ENCODE data around the gene CD74. TPM values are rescaled to one million over a fixed set of nuclear protein-coding genes. Genes with fewer than 3 reads are reported as not detected.

CD74 gene
- total RNA-seq, 1 donor from 2014 or later: not detected

GRCh38 chr5:150391064-150391834 is 21.5 kb downstream of the CD74 start:
- Mint-ChIP-seq H3K36me3 (ENCODE audit: unreplicated experiment) (peaks cover 22% of the 10 kb centered on the region), H3K4me1 (ENCODE audit: unreplicated experiment) (no peaks in the 10 kb centered on the region), H3K4me3 (ENCODE audit: unreplicated experiment) (no peak overlapping the region), H3K9me3 (ENCODE audit: unreplicated experiment) (no peaks in the 10 kb centered on the region), H3K27ac (ENCODE audit: unreplicated experiment) (no peak overlapping the region), H3K27me3 (ENCODE audit: unreplicated experiment) (no peaks in the 10 kb centered on the region)
- TF ChIP-seq CTCF (IDR thresholded peaks at IDR 0.05): no peak
- DNase-seq (ENCODE audit: extremely low spot score, unreplicated experiment): no peak

- no peak for TF ChIP-seq CTCF (IDR thresholded peaks at IDR 0.05)
- Mint-ChIP-seq H3K27ac (ENCODE audit: unreplicated experiment) (no peak overlapping the region), H3K27me3 (ENCODE audit: unreplicated experiment) (no peaks in the 10 kb centered on the region), H3K4me1 (ENCODE audit: unreplicated experiment) (no peaks in the 10 kb centered on the region), H3K36me3 (ENCODE audit: unreplicated experiment) (peaks cover 13% of the 10 kb centered on the region), H3K4me3 (ENCODE audit: unreplicated experiment) (no peak overlapping the region), H3K9me3 (ENCODE audit: unreplicated experiment) (no peaks in the 10 kb centered on the region)
- DNase-seq (ENCODE audit: extremely low spot score, unreplicated experiment): no peak
Measured at GRCh38 chr5:150389531-150390266, 23.0 kb downstream of the CD74 start.

DNA sequence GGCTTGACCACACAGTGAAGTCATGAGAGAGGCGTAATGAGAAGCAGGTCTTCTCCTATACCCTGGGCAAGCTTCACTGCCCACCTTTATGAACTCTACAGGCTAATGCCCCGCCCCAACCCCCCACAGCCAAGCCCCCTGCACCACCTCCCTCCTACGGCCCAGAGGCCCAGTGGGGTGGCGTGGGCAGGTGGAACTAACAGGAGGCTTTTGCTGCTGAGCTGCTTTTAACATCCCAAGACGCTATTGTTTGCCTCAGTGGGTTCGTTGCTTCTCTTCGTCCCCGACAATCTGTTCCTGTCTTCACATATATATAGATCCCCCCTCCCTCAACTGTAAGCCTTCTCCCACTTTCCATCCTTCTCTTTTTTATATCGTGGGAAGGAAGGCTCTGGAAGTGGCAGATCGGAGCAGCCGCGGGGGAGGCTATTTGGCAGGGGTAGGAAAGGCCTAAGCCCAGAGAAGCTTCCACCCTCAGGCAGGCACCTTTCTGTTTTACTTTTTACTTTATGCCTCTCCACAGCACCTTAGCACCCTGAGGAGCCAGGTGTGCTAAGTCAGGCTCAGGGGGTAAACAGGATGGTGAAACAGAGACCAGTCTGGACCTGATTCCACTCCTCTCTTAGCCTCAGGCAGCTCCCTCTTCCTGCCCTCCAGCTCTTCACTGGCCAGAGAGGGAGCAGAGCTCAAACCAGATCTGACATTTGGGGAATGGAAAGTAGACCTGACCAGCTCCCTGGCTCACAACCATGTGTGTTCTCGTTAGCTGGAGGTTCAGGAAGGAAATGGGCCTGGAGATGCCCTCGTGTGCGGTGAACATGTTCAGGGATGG is 26.5 kb downstream of the CD74 start:
- Mint-ChIP-seq H3K36me3 (ENCODE audit: unreplicated experiment) (peaks cover 20% of the 10 kb centered on the region), H3K4me3 (ENCODE audit: unreplicated experiment) (no peak overlapping the region), H3K9me3 (ENCODE audit: unreplicated experiment) (no peaks in the 10 kb centered on the region), H3K27me3 (ENCODE audit: unreplicated experiment) (no peaks in the 10 kb centered on the region), H3K27ac (ENCODE audit: unreplicated experiment) (no peak overlapping the region), H3K4me1 (ENCODE audit: unreplicated experiment) (no peaks in the 10 kb centered on the region)
- no peak for DNase-seq (ENCODE audit: extremely low spot score, unreplicated experiment)
- TF ChIP-seq CTCF (IDR thresholded peaks at IDR 0.05): no peak

DNA sequence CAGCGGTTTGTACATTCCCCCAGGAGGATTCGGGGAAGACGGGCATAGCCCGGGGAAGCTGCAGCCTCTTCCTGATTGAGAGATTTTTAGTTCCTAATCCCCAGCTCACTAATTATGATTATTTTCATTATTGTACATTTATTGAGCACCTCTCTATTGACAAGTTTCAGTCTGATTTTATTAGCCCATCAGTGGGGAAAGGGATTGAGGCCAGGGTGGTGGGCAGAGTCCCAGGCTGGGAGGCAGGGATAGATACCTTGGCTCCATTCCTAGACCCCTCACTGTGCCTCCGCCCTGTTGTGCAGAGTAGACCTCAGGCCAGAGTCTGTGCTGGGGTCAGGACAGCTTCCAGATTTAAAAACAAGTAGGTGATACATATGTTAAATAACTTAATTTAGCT is 28.0 kb downstream of the CD74 start:
- no peak for DNase-seq (ENCODE audit: extremely low spot score, unreplicated experiment)
- Mint-ChIP-seq H3K27me3 (ENCODE audit: unreplicated experiment) (no peaks in the 10 kb centered on the region), H3K4me1 (ENCODE audit: unreplicated experiment) (no peaks in the 10 kb centered on the region), H3K4me3 (ENCODE audit: unreplicated experiment) (no peak overlapping the region), H3K27ac (ENCODE audit: unreplicated experiment) (no peak overlapping the region), H3K36me3 (ENCODE audit: unreplicated experiment) (peaks cover 28% of the 10 kb centered on the region), H3K9me3 (ENCODE audit: unreplicated experiment) (no peaks in the 10 kb centered on the region)
- no peak for TF ChIP-seq CTCF (IDR thresholded peaks at IDR 0.05)

All from osteocyte (in vitro differentiated cells).